ENCODE measurements around the gene SUPT20HL1.
"Not testable (repeated sequence)": the region's sequence is repeated elsewhere in the genome, so short reads cannot be mapped to it uniquely, and the experiment has no call there.

SUPT20HL1 gene

GRCh38 chrX:24363432-24364181 lies 3.2 kb downstream of the SUPT20HL1 start:
- DNase-seq (ENCODE audit: low spot score) = not testable (repeated sequence)

DNA sequence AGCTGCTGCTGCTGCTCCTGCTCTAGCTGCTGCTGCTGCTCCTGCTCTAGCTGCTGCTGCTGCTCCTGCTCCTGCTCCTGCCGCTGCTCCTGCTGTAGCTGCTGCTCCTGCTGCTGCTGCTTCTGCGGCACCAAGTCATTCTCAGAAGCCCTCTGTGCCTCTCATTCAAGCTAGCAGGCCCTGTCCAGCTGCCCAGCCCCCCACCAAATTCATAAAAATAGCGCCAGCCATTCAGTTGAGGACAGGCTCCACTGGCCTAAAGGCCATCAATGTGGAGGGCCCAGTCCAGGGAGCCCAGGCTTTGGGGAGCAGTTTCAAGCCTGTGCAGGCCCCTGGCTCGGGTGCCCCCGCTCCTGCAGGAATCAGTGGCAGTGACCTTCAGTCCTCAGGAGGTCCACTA lies 3.9 kb downstream of the SUPT20HL1 start:
- DNase-seq (ENCODE audit: low spot score) = no peak

DNA sequence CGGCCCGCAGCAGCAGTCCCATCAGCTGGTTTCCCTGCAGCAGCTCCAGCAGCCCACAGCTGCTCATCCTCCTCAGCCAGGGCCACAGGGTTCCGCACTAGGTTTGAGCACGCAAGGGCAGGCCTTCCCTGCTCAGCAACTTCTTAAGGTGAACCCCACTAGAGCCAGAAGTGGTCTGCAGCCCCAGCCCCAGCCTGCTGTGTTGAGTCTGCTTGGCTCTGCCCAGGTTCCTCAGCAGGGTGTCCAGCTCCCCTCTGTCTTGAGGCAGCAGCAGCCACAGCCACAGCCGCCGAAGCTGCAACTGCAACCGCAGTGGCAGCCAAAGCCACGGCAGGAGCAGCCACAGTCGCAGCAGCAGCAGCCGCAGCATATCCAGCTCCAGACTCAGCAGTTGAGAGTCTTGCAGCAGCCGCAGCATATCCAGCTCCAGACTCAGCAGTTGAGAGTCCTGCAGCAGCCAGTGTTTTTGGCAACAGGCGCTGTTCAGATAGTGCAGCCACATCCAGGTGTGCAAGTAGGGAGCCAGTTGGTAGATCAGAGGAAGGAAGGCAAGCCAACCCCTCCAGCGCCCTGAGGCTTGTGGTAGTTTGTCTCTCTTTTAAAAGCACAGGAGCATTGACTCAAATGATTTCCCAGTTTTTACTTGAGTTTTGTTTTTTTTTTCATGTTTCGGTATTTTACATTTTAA lies 4.6 kb downstream of the SUPT20HL1 start:
- no peak for DNase-seq (ENCODE audit: low spot score)

GRCh38 chrX:24366762-24367400 lies 6.4 kb downstream of the SUPT20HL1 start:
- DNase-seq (ENCODE audit: low spot score) = not testable (repeated sequence)

- DNase-seq (ENCODE audit: low spot score) = no peak
Measured at GRCh38 chrX:24369816-24370215, 9.4 kb downstream of the SUPT20HL1 start.

- DNase-seq (ENCODE audit: low spot score) = peak; percentile 85
Measured at GRCh38 chrX:24371391-24371972, 11.0 kb downstream of the SUPT20HL1 start.

DNA sequence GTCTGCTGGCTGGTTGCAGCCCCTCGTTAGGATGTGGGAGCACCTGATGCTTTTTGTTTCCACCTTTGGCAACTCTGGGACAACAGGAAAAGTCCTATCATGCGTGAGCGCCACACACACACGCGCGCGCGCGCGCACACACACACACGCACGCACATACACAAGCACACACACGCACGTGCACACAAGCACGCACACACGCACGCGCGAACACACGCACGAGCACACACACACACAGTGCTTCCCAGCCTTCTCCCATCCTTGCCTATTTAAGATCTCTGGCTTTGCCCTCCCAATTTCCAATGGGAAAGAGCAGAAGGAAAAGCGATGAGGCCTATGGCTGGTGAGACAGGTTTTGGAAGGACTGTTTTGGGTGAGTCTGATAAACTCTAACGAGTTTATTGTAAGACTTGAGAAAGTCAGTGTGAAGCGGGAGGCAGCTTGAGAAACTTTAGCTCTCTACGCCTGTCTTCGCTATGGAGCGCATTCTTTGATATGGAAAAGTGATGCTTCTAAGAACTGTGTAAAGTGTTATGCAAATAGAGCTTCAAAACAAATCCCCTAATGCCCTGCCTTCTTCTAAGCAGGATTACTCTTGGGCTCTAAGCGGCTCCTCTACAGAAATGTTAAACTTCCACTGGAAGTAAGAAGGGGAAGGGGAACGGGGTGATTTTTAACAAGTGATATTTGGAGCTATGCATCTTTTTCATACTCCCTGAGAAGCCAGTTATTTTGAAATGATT lies 11.8 kb downstream of the SUPT20HL1 start:
- DNase-seq (ENCODE audit: low spot score) = no peak

GRCh38 chrX:24375600-24376131 lies 15.2 kb downstream of the SUPT20HL1 start:
- no peak for DNase-seq (ENCODE audit: low spot score)

- DNase-seq (ENCODE audit: low spot score) = no peak
Measured at GRCh38 chrX:24376403-24376802, 16.0 kb downstream of the SUPT20HL1 start.

- DNase-seq (ENCODE audit: low spot score) = no peak
Measured at GRCh38 chrX:24377195-24377594, 16.8 kb downstream of the SUPT20HL1 start.

GRCh38 chrX:24377911-24378468 lies 17.6 kb downstream of the SUPT20HL1 start:
- DNase-seq (ENCODE audit: low spot score) = no peak

- DNase-seq (ENCODE audit: low spot score) = no peak
Measured at GRCh38 chrX:24378706-24379105, 18.3 kb downstream of the SUPT20HL1 start.

GRCh38 chrX:24380262-24381187 lies 20.1 kb downstream of the SUPT20HL1 start:
- no peak for DNase-seq (ENCODE audit: low spot score)

DNA sequence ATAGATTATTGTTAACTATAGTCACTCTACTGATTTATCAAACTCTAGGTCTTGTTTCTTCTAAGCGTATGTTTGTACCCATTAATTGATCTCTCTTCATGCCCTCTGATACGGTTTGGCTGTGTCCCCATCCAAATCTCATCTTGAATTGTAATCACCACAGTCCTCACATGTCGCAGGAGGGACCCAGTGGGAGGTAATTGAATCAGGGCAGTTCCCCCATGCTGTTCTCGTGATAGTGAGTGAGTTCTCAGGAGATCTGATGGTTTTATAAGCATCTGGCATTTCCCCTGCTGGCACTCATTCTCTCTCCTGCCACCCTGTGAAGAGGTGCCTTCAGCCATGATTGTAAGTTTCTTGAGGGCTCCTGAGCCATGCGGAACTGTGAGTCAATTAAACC lies 21.9 kb downstream of the SUPT20HL1 start:
- DNase-seq (ENCODE audit: low spot score) = not testable (repeated sequence)

DNA sequence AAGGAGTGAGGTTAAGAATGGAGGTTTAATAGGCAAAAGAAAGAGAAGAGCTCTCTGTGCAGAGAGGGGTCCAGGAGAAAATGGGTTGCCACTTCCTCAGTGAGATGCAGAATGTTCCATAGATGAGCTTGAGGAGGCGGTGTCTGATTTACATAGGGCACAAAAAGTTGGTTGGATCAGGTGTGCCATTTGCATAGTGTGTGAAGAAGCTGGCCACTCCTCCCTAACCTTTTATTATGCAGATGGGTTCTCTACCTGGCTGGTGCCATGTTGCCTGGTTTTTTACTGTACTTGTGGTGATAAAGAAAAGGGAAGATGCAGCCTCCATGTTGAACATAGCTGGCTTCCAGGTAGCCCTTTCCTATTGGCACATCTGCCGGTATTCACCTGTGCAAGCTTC lies 27.3 kb downstream of the SUPT20HL1 start:
- no peak for DNase-seq (ENCODE audit: low spot score)

DNA sequence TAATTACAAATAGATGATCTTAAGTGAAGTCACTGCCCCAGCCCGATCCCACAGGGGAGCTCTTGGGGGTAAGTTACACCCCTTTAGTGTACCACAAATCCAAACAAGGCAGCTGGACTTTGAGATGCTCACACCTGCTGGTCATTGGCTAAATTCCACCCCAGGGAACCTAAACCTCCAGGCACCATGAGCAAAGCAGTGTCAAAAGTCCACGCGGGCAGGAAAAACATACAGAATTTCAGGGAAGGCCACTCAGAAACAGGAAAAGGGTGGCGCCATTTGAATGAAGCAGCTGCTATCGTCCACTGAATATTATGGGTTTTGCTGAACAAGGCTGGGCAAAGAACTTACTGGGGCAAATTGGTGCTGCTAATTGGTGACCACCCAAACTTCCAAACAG lies 30.9 kb downstream of the SUPT20HL1 start:
- no peak for DNase-seq (ENCODE audit: low spot score)

GRCh38 chrX:24391843-24392242 lies 31.4 kb downstream of the SUPT20HL1 start:
- DNase-seq (ENCODE audit: low spot score) = no peak

- no peak for DNase-seq (ENCODE audit: low spot score)
Measured at GRCh38 chrX:24392709-24393108, 32.3 kb downstream of the SUPT20HL1 start.

DNA sequence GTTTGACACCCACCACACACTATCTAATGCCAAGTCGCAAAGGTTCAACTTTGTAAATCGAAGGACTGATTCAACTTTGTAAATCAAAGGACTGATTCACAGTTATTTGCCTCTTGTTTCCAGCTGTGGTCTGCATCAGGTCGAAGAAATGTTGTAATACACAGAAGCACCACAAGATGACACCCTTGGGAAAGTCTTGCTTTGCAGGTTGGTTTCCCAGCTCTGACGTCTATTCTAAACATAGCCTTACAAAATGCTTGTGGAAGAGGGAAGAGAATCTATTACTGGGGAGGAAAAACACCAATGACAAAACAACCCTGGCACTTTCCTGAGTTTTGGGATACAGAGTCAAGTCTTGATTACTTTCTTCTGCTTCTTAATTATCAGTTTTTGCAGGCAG lies 35.3 kb downstream of the SUPT20HL1 start:
- peak; percentile 58 for DNase-seq (ENCODE audit: low spot score)

DNA sequence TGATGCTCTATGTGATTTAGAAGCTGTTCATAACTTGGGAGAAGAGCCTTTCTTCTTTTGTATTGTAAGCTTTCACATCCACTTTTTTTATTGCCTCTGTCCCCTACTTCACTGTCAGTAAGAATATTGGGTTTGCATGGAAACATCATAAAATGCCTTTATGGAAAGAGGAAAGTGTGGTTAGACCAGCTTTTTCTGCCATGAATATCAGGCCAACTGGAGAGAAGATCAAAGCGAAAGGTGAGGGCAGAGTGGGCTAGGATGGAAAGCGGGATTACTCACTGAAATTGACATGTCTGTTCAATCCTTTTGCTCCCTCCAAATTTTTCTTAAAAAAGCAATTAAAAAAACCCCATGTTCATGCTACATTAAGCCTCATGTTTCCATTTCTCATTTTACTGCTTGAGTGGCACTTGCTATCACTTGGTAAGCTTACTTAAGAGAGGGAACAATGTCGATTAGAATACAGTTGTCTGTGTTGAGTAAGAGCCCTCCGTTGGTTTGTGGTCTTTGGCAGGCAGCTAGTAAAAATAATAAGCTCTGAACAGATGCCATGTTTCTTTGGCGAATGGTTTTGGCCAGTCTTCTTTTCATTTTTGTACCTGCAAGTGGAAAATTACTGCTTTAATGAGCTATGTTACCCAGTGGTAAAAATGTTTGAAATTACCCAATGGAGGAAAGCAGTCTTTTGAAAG lies 35.9 kb downstream of the SUPT20HL1 start:
- no peak for DNase-seq (ENCODE audit: low spot score)
